HG03097 (cell line): ENCODE measurements around the gene MUC6.

ENCODE experiments used
- ATAC-seq: cut with Tn5 transposase; IDR thresholded peaks from one replicate; pipeline ENCODE4 v1.9.1; 2021; ENCODE audit not compliant: unreplicated experiment, low FRiP score

The MUC6 gene

DNA sequence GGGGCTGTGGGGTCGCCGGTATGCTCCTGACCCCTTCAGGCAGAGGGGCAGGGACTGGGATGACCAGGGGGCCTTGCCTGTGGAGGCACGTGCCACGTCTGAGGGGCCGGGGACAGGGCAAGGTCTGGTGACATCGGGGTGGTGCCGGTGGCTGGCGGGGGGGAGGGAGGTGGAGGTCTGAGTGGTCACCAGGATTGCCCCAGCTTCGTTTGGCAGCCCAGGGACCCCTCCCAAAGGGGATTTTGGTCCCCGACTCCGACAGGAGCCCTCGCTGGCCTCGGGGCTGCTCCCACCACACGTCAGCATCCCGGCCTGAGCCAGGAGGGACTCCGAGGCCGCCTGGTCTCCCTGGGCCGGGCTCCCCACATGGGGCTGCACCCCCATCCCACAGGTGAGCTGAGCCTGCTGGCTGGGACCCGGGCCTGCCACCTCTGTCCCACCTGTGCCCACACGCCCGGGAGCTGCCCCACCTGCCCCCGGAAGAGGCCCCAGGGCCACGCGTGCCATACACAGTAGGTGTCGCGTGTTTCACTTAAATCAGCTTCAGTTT lies 1.1 kb upstream of the MUC6 start:
- ATAC-seq, result no peak

DNA sequence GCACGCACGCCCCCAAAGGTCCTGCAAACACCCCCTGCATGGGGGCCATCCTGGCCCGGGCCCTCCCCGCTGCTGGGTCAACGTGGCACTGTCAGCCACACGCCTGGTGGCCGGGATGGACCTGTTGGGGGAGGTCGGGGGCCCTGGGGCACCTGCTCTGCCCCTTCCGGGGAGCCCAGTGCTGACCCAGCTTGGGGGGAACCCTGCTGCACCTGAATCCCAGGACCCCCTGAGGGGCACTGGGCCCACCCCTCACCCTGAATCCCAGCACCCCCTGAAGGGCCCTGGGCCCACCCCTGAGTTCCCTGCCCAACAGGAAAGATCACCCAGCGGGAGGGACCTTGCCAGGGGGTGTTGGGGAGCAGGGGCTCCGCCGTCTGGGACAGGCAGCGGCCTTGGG lies 413 bp upstream of the MUC6 start:
- no peak for ATAC-seq

DNA sequence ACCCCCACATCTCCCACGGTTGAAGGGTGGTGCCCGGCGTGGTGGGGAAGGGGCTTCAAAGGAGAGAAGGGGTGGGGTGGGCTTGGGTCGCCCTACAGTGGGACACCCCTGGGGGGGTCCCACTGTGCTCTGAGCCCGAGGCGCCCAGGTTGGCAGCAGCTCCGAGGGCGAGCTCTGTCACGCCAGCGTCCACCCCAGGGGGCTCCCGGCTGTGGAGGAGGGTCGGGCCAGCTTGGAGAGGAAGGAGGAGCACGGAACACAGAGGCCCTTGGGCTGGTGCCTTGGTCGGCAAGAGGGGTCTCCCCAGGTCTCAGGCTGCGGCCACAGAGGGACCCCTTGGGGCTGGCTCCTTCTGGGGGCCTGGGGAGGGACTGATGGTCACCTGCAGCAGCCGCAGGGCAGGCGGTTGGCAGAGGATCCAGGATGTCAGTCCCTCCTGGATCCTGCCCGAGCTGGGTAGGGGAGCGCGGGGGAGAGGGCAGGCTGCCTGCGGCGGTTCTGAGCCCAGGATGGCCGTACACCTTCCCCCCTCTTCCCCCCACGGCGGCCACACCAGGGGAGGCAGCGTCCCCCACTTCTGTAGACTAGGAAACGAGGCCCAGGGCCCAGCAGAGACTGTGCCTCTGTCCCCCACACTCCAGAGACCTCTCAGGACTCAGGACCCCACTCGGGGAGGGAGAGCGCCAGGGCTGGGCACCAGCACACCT lies 788 bp downstream of the MUC6 start:
- ATAC-seq, result no peak

DNA sequence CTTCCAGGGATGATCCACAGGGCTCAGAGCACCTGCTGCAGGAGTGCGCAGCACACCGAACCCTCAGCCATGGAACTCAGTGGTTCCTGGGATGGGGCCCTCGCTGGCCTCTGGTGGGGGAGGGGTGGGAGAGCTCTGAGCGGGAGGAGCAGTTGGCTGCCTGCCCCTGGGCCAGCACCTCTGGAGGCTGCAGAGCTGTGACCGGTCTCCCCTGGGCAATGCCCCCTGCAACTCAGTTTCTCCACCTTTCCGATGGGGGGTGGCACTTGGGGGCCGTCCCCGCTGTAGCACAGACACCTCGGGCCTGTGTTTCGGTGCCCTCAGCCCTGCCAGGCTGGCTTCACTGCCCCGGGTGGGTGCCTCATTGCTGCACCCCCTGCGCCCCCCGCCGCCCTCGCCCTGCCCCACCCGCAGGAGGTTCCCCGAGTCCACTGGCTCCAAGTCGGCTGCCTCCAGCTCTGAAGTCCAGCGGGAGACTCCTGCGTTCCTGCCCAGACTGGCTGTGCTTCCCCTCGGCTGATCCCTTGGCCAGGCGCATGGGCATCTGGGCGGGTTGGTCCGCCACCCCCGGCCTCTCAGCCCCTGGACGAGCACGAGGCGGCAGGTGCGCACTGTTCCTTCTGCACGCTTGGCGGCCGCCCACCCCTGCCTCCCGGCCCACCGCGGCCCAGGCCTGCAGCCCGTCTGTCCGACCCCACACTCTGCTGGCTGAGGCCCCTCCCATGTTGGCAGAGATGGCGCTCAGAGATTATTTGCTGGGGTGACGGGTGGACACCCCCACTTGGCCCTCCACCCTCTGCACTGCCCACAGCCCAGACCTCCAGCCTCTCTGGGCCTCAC lies 1.8 kb downstream of the MUC6 start:
- ATAC-seq, result no peak

DNA sequence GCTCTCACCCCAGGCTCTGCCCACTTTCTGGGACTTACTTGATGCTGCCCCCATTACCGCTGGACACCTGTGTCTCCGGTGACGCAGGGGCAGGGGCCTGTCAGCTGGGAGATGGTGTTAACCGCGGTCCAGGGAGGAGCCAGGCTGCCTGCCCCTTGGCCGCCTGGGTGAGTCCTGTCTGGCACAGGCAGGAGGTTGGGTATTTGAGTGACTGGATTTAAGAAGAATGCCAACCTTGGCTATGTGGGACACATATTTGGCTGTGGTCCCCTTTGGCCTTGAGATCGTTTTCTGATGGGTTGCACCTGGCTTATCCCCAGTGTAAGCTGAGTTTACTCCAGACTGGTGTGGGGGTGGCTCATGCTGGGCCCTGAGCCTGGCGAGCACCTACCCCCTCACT lies 2.5 kb downstream of the MUC6 start:
- ATAC-seq, result no peak

DNA sequence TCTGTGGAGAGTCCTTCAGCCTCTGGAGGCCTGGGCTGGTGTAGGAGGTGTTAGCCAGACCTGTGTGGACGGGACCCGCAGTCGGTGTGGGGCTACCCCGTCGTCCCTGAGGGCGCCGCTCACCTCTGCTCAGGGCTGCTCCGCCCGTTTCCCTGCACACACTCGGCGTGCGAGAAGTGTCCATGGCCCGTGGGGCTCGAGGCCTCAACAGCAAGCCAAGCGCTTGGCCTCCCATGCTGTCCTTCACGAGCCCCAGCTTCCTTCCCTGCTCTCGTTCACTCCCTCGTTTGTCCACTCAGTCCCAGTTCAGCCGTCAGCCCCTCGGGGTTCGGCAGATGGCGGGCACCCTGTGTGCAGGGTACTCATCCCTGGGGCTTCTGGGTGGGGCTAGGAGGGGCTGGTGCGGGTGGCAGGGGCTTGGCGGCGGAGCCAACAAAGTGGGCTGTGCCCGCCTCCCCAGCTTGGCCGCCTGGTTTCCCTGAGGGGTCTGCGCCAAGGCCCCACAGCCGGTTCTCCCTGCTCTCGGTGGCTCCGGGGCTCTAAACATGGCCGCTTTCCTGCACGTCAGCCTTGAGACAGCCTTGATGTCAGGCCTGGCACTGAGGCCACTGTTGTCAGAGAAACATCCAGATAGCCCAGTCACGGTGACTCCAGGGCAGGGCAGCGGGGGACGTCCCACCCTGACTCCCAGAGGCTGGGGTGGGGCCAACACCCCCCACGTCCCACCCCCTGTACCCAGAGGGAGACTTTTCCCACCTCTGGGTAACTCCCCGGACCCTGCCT lies 3.3 kb downstream of the MUC6 start:
- no peak for ATAC-seq

DNA sequence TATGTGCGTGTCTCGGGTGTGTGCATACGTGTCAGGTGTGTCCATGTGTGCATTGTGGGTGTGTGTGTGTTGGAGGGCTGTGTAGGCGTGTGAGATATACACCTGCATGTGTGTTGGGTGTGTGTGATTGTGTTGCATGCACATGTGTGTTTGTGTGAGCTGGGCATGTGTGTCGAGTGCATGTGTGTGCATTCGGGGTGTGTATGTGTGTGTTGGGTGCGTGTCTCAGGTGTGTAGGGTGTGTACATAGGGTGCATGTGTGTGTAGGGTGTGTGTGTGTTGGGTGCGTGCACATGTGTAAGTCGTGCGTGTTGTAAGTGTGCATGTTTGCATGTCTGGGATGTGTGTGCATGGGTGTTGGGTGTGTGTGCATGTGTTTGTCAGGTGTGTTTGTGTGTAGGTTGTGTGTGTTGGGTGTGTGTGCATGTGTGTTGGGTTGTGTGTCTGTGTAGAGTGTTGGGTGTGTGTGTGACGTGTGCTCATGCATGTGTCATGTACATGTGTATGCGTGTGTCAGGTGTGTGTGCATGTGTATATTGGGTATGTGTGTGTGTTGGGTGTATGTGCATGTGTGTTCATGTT lies 4.1 kb downstream of the MUC6 start:
- ATAC-seq, result no peak

DNA sequence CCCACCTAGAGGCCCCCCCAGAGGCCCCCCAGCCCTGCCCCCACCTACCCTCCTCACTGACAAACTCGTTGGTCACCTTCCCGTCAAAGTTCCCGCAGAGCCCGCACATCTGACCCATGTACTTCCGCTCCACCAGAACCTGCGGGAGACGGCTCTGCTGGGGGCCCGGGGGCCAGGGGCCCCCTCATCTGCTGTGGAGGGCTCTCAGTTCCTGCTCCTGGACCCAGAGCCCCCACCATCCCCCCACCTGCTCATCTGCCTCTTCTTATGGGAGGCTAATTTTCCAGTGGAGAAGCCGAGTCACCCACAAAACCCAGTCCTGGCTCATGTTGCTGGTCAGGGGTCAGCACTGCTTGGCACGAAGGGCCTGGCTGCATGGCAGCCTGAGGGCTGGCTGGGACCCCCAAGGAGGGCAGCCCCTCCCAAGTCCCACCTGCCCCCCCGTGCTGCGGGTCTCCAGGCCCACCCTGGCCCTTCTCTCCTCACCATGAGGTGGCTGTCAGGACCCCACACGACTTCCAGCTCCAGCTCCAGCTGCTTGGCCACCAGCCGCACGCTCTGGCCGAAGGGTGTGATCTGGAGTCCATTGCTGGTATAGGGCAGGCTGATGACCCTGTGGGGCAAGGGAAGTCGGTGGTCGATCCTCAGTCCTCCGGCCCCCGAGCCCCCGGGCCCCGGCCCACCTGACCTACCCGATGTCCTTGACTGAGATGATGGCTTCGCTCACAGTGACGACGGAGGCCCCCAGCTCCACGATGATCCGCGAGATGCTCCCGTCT lies 5.2 kb downstream of the MUC6 start:
- ATAC-seq, result no peak

DNA sequence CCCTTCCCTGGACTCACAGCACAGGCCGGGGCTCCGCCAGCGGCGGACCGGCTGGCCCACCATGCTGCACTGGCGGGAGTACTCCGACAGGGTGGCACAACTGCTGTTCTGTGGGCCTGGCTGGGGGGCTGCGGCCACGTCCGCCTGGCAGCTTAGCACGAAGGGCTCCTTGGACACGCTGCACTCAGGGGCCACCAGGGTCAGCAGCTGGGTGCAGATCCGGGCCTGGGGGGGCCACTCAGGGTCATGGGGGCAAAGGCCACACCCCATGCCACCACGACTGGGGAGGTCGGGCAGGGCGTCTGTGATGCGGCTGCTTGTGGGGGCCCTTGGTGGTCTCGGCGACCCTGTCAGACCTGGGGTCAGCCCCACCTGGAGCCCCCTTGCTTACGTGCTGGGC lies 6.0 kb downstream of the MUC6 start:
- no peak for ATAC-seq

DNA sequence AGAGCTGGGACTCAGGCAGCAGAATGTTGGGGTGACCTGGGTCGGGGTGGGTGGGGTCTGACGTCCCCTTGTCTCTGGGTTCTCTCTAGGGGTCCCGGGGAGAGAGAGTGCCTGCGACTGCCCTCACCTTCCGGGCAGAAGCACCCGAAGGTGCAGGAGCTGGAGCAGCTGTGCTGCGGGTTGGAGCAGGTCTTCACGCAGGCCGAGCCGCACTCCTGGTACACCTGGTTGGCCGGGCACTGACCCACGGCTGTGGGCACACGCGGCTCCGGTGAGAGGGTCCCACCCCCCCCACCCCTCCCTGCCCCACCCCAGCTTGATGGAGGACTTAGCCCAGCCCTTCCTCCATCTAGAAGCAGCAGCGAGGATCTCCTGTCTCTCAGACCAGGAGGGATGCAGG lies 6.4 kb downstream of the MUC6 start:
- no peak for ATAC-seq

DNA sequence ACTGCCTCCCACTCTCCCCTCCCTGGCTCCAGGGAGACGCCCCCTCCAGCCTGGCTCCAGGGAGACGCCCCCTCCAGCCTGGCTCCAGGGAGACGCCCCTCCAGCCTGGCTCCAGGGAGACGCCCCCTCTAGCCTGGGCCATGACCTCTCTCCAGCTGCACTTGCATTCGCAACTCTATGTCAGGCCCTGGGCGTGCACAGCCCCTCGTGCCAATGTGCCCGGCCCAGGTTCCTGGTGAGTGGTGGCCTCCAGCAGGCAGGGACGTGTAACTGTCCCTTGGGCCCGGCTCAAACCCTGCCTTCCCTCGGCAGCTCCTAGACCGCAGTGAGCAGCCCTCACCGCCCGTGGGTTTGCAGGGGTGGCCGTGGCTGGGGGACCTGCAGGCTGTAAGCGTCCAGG lies 6.9 kb downstream of the MUC6 start:
- ATAC-seq, result no peak

DNA sequence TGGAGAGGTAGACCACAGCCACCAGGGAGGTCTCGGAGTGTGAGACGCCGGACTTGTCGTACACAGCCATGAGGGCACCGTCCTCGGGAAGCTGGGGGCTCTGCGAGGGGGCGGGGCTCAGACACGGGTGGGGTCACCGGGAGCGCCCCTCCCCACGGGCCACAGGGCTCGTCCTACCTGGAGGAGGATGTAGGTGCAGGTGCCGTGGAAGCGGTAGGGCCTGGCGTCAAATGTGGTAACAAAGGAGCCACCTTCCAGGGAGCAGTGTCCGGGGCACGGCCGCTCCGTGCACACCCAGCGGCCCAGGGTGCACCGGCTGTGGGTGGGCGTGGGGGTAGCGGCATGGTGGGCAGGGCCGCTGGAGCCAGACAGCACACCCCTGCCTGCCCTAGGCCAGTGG lies 7.5 kb downstream of the MUC6 start:
- ATAC-seq, result no peak

DNA sequence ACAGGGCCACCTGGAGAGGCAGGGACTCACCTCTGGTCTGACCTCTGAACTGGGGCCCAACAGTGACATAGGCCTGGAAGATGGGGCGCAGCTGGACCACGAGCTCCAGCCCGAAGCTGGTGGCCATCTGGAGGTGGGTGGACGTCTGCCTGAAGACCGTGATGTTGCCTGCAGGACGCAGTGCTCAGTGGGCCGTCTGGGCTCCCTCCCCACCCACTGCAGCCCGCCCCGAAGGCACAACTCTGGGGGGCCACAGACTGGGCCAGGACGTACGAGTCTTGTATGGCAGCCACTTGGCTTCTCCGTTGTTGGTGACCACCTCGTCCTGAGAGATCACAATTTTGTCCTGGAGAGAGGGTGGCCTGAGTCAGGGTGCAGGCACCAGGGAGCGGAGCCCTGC lies 7.9 kb downstream of the MUC6 start:
- no peak for ATAC-seq

DNA sequence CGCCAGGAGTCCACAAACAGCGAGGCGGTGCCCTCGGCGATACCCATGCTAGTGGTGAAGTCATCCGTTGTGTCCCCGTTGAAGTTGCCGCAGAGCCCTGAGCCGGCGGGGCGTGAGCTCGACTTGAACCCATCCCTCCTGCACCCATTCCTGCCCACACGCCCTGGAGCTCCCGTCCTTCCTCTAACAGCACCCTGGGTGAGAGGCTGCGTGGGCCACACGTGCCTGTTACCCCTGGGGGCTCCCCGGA lies 8.3 kb downstream of the MUC6 start:
- ATAC-seq, result no peak

DNA sequence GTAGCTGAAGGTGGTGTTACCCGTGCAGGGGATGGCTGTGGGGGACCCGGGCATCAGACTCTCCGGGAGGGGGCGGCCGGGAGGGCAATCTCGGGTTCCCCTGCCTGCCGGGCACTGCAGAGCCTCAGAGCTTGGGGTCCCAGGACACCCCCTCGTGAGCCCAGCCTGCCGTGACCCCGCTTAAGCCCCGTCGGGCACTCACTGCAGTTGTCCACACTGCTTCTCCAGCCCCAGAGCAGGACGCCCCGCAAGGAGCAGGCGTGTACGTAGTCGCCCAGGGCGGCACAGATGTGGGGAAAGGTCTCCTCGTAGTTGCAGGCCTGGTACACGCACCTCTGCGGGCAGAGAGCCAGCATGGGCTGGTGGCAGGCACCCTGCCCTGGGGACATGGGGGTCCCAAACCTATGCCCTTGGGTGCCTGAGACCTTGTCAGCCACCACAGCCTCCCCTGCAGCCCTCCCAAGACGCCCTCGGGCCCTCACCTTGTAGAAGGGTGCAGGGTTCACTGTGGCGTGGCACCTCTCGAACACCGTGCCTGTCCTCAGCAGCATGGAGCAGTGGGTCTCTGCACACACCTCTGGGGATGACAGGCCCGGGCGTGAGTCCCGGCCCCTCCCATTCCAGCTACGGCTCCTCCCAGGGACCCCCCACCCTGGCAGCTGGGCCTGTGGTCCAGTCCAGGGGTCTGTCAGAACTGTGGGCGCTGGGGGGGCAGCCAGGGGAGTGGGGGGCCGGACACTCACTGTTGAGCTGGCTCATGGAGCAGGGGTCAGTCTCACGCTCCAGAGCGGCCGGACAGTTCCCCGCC lies 8.8 kb downstream of the MUC6 start:
- ATAC-seq, result no peak

DNA sequence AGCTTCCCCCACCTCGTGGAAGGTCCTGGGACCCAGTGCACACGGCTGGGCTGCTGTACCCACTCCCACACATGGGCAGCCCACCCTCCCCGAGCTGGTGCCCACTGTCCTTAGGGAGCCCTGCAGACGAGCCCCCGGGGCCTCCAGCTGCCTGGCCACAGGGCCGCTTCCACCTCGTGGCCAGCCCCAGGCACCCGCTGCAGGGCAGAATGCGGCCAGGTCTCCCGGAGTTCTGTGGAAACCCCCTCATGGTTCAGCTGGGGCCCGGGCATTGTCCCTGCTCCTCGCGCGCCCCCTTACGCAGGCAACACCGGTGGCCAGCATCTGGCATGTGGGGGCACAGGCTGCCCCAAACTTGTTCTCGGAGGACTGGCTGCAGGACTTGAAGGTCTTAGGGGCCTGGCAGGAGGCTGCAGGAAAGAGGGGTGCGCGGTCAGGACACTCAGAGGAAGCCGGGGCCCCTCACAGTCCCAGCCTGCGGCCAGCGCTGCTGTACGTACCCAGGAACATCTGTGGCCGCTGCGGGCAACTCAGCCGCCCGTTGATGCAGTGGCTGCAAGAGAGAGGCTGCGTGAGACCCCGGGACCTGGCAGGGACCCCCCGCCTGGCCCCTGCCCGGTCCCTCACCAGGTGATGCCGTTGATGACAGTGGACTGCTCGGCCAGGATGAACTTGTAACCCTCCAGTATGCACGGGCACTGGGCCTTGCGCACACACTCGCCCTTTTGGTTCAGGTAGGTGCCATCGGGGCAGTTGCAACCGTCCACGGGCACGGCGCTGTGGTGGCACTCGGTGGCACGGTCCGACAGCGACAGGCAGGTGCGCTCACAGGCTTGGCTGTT lies 9.7 kb downstream of the MUC6 start:
- ATAC-seq, result no peak

DNA sequence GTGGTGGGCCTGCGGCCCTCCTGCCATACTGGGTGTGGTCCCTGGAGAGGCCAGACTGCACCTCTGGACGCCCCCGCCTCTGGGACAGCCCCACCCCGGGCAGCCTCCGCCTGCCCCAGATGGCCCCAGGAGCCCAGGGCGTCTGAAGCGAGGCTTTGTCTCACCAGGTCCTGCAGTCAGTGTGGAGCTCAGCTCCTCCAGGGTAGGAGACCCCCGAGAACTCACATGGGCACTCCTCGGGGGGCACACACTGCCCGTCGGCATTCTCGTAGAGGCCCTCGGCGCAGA lies 10.4 kb downstream of the MUC6 start:
- no peak for ATAC-seq

DNA sequence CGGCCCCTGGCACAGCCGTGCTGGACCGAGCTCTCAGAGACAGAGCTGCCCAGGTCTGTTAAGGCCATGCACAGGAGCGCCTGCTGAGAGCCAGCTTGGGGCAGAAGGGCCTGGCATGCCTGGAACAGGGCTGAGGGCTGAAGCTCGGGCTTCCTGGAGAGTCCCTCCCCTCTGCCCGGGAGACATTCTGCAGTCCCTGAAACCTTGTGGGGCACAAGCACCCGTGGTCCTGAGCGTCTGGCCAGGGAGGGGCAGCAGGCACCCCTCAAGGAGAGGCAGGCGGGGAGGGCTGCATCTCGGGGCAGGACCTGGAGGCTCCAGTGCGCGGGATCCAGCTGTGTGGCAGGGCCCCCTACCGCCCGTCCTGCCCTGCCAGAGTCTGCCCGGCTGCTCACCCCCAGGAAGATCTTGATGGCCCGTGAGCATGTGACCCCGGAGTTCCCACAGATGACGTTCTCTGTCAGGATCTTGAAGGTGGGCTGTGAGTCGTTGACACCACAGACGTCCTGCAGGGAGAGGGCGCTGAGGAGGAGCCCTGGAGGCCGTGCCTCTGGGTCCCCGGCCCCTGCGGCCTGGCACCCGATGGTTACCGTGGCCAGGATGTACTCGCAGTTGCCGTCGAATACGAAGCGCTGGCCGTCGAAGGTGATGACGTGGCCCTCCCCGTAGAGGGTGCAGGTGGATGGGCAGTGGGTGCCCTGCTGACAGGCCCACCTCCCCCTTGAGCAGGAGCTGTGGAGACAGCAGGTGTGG lies 10.9 kb downstream of the MUC6 start:
- ATAC-seq, result no peak
